Measurements from ENCODE around the gene HTR1B. TPM values are rescaled to one million over a fixed set of nuclear protein-coding genes. Genes with fewer than 3 reads are reported as not detected.
A peak's percentile ranks its signal among the peaks of the same experiment; 100 is the strongest.

Gene HTR1B, protein sequence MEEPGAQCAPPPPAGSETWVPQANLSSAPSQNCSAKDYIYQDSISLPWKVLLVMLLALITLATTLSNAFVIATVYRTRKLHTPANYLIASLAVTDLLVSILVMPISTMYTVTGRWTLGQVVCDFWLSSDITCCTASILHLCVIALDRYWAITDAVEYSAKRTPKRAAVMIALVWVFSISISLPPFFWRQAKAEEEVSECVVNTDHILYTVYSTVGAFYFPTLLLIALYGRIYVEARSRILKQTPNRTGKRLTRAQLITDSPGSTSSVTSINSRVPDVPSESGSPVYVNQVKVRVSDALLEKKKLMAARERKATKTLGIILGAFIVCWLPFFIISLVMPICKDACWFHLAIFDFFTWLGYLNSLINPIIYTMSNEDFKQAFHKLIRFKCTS
- 1.9 TPM for total RNA-seq
- 0.26 TPM for polyA plus RNA-seq (ENCODE audit: insufficient read depth, low read depth, low replicate concordance)
- long read RNA-seq, donor 1 = 0 reads
- long read RNA-seq, donor 2 = 0 reads
- long read RNA-seq, donor 3 = 0 reads
- long read RNA-seq, donor 4, partial matches to known transcripts = 0 of 1 reads
- long read RNA-seq, donor 4, other reads (novel, unspliced or antisense) = 0 of 1 reads
- long read RNA-seq, donor 5 = 0 reads
- long read RNA-seq, donor 6 = 0 reads
- long read RNA-seq, donor 7 = 0 reads
- long read RNA-seq, donor 8 = 0 reads
- long read RNA-seq, donor 9 = 0 reads
- long read RNA-seq, donor 10, partial matches to known transcripts = 0 of 1 reads
- long read RNA-seq, donor 10, other reads (novel, unspliced or antisense) = 0 of 1 reads

DNA sequence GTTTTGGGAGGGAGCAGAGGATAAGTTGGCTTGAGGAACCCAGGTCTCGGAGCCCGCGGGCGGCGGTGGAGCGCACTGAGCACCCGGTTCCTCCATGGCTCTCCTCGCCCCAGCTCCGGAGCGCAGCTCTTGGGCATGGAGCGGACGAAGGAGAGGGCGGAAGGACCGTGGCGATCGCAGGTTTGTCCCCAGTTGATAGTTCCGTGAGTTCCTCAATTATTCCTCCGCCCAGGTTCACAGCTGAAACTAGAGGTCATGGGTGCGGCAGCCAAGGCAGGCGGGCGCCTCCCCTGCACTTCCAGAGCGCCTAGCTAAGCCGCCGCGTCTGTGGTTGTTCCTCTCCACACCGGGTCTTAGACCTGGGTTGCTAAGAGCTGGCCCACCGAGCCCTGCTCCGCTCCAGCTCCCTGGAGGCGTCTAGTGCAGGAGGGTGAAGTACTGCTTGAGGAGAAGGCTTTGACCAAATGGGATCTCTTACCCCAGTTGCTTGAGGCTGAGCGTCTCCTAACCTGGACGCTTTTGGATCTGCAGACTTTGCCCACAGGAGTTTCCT lies at the start of gene HTR1B:
Gene HTR1B (minus strand): TSS at position 184 of the 553 bp plus-strand sequence. CDS start 88 bp downstream, at position 96.
- no peak within 1 kb of the TSS for H3K9ac ChIP-seq (ENCODE audit: low read length in 3 of 3)
- peak in 3 of 5 donors; percentile 7 to 37 (median 16) for DNase-seq
- intact Hi-C loops (cut with DNase I) = no loop called here

DNA sequence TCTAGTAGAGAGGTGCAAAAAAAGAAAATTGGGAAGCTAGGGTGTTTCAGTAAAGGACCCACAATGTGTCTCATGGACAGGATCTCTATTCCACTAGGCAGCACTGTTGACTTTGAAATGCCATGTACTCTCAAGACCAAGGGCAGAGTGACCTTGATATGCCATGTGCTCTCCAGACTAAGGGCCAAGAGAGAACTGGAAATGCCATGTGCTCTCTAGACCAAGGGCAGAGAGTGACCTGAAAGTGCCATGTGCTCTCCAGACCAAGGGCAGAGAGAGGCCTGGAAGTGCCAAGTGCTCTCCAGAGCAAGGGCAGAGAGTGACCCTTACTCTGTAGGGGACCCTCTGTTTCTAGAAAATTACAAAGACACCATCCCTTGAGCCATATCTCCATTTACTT lies 49.3 kb upstream of the HTR1B start:
- Histone ChIP-seq H3K27me3 (ENCODE audit: control insufficient read depth, insufficient read depth, low read length) (no peaks in the 10 kb centered on the region), H3K4me1 (ENCODE audit: control insufficient read depth in 2 of 3, insufficient read depth in 2 of 3, low read depth in 1 of 3, low read length in 3 of 3) (no peaks in the 10 kb centered on the region), H3K9ac (ENCODE audit: low read length in 3 of 3) (no peak overlapping the region), H3K9me3 (ENCODE audit: control insufficient read depth in 2 of 3, insufficient read depth in 1 of 3, low read length in 3 of 3) (peaks cover 0 to 25% (median 4%) of the 10 kb centered on the region in 3 donors), H3K4me3 (ENCODE audit: low read length in 3 of 3) (no peak overlapping the region), H3K36me3 (ENCODE audit: control insufficient read depth in 2 of 3, insufficient read depth in 3 of 3, low read length in 3 of 3) (no peaks in the 10 kb centered on the region), H3K27ac (ENCODE audit: low read depth in 2 of 2, low read length in 2 of 2) (no peak overlapping the region)
- no peak for DNase-seq
- TF ChIP-seq, protein P1, sequence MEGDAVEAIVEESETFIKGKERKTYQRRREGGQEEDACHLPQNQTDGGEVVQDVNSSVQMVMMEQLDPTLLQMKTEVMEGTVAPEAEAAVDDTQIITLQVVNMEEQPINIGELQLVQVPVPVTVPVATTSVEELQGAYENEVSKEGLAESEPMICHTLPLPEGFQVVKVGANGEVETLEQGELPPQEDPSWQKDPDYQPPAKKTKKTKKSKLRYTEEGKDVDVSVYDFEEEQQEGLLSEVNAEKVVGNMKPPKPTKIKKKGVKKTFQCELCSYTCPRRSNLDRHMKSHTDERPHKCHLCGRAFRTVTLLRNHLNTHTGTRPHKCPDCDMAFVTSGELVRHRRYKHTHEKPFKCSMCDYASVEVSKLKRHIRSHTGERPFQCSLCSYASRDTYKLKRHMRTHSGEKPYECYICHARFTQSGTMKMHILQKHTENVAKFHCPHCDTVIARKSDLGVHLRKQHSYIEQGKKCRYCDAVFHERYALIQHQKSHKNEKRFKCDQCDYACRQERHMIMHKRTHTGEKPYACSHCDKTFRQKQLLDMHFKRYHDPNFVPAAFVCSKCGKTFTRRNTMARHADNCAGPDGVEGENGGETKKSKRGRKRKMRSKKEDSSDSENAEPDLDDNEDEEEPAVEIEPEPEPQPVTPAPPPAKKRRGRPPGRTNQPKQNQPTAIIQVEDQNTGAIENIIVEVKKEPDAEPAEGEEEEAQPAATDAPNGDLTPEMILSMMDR (IDR thresholded peaks at IDR 0.05; ENCODE audit: borderline replicate concordance, extremely low read depth, insufficient read depth) = no peak
- intact Hi-C loops (cut with DNase I) = no loop called here
- FAIRE-seq = no peak

More for the DNA sequence above, at the start of gene HTR1B:
- H3K4me1 ChIP-seq (ENCODE audit: control insufficient read depth in 2 of 3, insufficient read depth in 2 of 3, low read depth in 1 of 3, low read length in 3 of 3) = peaks cover 0 to 15% (median 6%) of the 10 kb centered on the region in 3 donors
- no peaks in the 10 kb centered on the region for H3K36me3 ChIP-seq (ENCODE audit: control insufficient read depth in 2 of 3, insufficient read depth in 3 of 3, low read length in 3 of 3)
- H3K9me3 ChIP-seq (ENCODE audit: control insufficient read depth in 2 of 3, insufficient read depth in 1 of 3, low read length in 3 of 3) = no peaks in the 10 kb centered on the region
- H3K27ac ChIP-seq (ENCODE audit: low read depth in 2 of 2, low read length in 2 of 2) = no peak within 1 kb of the TSS
- H3K27me3 ChIP-seq (ENCODE audit: control insufficient read depth, insufficient read depth, low read length) = peaks cover 48% of the 10 kb centered on the region
- H3K4me3 ChIP-seq (ENCODE audit: low read length in 3 of 3) = peak within 1 kb of the TSS in 2 of 3 donors; percentile 48 to 57
- FAIRE-seq = no peak
- TF ChIP-seq, protein P1 (IDR thresholded peaks at IDR 0.05; ENCODE audit: borderline replicate concordance, extremely low read depth, insufficient read depth) = no peak

DNA sequence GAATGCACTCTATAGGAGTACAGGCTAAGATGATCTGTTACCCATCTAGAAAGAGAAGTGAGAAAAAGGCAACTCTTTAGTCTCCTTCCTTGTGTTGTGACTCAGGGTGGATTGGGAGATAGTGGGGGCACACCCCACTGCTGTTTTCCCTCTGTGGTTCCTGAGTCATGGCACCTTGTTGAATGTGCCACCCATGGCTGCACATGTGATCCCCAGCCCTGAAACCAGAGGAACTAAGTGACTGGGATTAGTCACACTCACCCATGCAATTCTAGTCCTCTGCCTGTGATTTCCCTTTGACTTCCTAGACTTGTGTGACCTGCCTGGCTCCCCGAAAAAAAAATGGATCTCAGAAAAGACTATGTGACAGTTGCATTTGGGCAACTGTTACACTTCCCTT lies 48.6 kb upstream of the HTR1B start:
- no peak for FAIRE-seq
- intact Hi-C loops (cut with DNase I) = no loop called here
- no peak overlapping the region for H3K4me3 ChIP-seq (ENCODE audit: low read length in 3 of 3)

More for the DNA sequence above, 48.6 kb upstream of the HTR1B start:
- no peak for DNase-seq
- Histone ChIP-seq H3K9me3 (ENCODE audit: control insufficient read depth in 2 of 3, insufficient read depth in 1 of 3, low read length in 3 of 3) (peaks cover 0 to 25% (median 4%) of the 10 kb centered on the region in 3 donors), H3K27me3 (ENCODE audit: control insufficient read depth, insufficient read depth, low read length) (no peaks in the 10 kb centered on the region), H3K9ac (ENCODE audit: low read length in 3 of 3) (no peak overlapping the region), H3K4me1 (ENCODE audit: control insufficient read depth in 2 of 3, insufficient read depth in 2 of 3, low read depth in 1 of 3, low read length in 3 of 3) (no peaks in the 10 kb centered on the region), H3K36me3 (ENCODE audit: control insufficient read depth in 2 of 3, insufficient read depth in 3 of 3, low read length in 3 of 3) (no peaks in the 10 kb centered on the region), H3K27ac (ENCODE audit: low read depth in 2 of 2, low read length in 2 of 2) (no peak overlapping the region)
- TF ChIP-seq, protein P1 (IDR thresholded peaks at IDR 0.05; ENCODE audit: borderline replicate concordance, extremely low read depth, insufficient read depth) = no peak

Measured in kidney (tissue), 22 donors.